B cell (primary cell): ENCODE results near the gene DNAH11.

Source experiments
- EZH2 ChIP-seq: IDR thresholded peaks from 2 replicates; pipeline ENCODE4 v1.6.1; 2012; ENCODE audit warnings: borderline replicate concordance, low read depth, mild to moderate bottlenecking, moderate library complexity, low read length; ENCODE audit not compliant: insufficient read depth, poor library complexity, severe bottlenecking
- TF ChIP-seq, protein P1 (sequence below): fragments of 200-600 bp; IDR thresholded peaks from one replicate; pipeline ENCODE4 v1.8.0; 2022; ENCODE audit warnings: antibody characterized with exemption, mild to moderate bottlenecking

DNA sequence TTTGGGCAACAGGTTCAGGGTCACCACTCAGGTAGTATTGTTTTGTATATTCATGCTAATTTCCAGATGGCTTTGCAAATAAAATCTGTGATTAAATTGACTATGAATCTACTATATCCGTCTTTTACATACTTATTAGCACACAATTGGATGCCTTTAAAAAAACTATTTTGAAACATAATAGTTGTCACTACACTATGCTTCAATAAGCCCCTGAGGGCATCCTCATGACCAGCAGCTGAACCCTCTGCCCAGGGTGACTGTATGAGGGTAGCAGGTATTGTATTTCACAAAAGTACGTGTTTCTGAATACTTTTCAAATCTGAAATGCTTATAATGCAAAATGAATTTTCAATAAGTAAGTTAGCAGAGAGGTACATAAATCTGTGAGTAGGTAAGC is 97.3 kb downstream of the DNAH11 start:
- TF ChIP-seq, protein P1, sequence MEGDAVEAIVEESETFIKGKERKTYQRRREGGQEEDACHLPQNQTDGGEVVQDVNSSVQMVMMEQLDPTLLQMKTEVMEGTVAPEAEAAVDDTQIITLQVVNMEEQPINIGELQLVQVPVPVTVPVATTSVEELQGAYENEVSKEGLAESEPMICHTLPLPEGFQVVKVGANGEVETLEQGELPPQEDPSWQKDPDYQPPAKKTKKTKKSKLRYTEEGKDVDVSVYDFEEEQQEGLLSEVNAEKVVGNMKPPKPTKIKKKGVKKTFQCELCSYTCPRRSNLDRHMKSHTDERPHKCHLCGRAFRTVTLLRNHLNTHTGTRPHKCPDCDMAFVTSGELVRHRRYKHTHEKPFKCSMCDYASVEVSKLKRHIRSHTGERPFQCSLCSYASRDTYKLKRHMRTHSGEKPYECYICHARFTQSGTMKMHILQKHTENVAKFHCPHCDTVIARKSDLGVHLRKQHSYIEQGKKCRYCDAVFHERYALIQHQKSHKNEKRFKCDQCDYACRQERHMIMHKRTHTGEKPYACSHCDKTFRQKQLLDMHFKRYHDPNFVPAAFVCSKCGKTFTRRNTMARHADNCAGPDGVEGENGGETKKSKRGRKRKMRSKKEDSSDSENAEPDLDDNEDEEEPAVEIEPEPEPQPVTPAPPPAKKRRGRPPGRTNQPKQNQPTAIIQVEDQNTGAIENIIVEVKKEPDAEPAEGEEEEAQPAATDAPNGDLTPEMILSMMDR, result no peak
- TF ChIP-seq EZH2, result no peak
